Stimulated activated CD4-positive, alpha-beta T cell treated with anti-CD3 and anti-CD28 coated beads, Interleukin-2, amount 100 ng/mL, for 24 hours (primary cell): ENCODE measurements around the gene PCYT2.
"Not testable (repeated sequence)": the region's sequence is repeated elsewhere in the genome, so short reads cannot be mapped to it uniquely, and the experiment has no call there.

Source experiments
- DNase-seq, 2 donors: peaks; one replicate each; pipeline ENCODE4 v3.0.0-alpha.2; 2020

Gene PCYT2

GRCh38 chr17:81911277-81911961 lies at the start of gene PCYT2:
TSS of gene PCYT2 (minus strand) at chr17:81911399. CDS start at chr17:81911355, 44 bp downstream.
- peak; percentile 93 to 95 for DNase-seq

DNA sequence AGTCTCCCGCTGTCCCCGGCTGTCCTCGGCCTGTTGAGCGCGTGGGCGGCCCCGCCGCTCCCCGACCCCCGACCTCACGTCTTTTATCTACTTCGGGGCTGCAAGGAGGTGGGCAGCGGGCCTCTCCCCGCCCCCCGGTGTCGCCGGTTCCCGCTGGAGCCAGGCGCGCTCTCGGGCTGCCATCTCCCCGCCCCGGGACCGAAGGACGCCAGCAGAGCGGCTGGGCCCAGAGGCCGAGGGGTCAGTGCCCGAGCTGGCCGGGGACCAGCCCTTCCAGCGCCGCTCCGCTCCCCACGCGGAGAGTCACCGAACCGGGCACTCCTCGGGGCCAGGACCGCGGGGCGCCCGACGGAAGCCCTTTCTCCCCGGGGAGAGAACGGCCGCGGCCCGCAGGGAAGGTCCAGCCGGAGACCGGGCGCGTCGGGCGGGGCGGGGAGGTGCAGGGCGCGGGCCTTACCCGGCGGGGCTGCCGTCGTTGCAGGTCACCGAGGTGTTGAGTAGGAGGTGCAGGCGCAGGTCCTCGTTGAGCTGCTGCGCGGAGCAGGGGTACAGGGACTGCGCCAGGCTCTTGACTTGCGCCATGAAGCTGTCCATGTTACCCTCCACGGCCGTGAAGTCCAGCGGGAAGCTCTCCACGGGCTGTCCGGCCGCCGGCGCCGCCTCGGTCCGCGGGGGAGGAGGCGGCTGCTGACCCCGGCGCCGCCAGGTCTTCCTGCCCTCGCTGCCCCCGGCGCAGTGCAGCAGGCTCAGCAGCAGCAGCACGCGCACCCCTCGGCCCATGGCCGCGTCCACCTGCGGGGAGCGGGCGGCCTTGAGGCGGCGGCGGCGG lies 49.1 kb upstream of the PCYT2 start:
- DNase-seq: no peak

- DNase-seq: peak; percentile 83 to 84
Measured at GRCh38 chr17:81959362-81960129, 48.3 kb upstream of the PCYT2 start.

- DNase-seq: no peak
Measured at GRCh38 chr17:81958633-81959342, 47.6 kb upstream of the PCYT2 start.

GRCh38 chr17:81957691-81958432 lies 46.7 kb upstream of the PCYT2 start:
- DNase-seq: no peak

GRCh38 chr17:81956607-81957589 lies 45.7 kb upstream of the PCYT2 start:
- DNase-seq: no peak

- DNase-seq: no peak
Measured at GRCh38 chr17:81955756-81956544, 44.8 kb upstream of the PCYT2 start.

- no peak for DNase-seq
Measured at GRCh38 chr17:81955058-81955681, 44.0 kb upstream of the PCYT2 start.

- no peak for DNase-seq
Measured at GRCh38 chr17:81954131-81955057, 43.2 kb upstream of the PCYT2 start.

GRCh38 chr17:81953443-81953842 lies 42.2 kb upstream of the PCYT2 start:
- DNase-seq: not testable (repeated sequence)

DNA sequence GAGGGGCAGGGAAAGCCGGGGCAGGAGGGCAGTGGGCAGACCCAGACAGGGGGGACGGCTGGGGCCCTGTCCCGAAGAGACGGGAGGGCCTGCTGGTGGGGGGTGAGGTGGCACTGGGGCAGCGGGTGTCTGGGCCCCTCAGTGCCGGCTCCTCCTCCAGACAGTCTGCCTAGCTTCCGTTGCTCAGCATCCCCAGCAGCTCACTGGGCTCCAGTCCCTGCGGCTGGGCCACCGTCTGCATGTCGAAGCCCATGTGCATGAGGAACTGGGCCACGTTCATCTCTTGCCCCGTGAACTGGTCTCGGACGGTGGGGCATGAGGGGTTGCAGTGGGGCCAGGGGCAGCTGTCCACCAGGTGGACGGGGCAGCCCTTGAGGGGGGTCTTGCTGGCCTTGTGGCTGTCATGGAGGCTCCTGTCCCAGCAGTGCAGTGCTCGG lies 41.6 kb upstream of the PCYT2 start:
- DNase-seq: no peak

DNA sequence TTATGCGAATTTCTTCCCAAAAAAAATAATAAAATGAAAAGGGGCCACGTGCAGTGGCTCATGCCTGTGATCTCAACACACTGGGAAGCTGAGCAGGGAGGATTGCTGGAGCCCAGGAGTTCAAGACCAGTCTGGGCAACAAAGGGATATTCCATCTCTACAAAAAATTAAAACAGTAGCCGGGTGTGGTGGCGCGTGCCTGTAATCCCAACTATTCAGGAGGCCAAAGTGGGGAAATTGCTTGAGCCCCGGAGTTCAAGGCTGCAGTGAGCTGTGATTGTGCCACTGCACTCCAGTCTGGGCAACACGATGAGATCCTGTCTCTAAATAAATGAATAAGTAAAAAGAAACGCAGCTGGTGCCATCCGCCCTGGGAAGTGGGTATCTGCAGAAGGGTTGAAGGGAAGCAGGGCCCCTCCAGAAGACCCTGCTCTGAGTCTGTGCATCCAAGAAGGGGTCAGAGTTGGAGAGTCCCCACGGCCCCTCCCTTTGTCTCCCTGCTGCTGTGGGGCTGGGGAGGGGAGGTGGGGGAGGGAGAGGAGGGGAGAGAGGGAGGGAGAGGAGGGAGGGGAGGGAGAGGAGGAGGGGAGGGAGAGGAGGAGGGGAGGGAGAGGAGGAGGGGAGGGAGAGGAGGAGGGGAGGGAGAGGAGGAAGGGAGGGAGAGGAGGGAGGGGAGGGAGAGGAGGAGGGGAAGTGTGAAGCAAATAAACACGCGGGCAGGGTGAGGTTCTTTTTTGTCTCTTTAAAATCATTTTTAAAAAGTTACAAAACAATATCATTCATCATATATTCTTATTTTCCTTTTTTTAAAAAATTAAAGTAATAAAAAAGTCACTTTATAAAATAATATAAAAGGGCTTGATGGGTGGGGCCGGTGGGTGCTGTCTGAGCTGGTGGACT lies 40.8 kb upstream of the PCYT2 start:
- no peak for DNase-seq

DNA sequence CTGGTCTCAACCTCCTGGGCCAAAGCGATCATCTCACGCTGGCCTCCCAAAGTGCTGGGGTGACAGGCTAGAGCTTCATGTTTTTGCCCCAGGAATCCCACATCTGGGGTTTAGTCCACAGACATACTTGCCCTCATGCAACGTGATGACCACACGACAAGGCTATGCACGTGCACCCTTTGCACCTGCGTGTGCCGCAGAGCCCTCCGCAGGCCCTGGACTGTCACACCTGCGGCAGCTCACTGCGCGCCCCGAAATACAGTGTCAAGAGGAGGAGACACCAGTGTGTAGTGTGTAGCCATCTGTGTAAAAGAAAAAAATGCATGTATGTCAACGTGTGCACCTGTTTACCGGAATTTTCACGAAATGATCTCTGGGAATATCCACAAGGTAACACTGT lies 39.3 kb upstream of the PCYT2 start:
- no peak for DNase-seq

- no peak for DNase-seq
Measured at GRCh38 chr17:81948635-81949378, 37.6 kb upstream of the PCYT2 start.

- DNase-seq: no peak
Measured at GRCh38 chr17:81947189-81947588, 36.0 kb upstream of the PCYT2 start, which contains the start of gene MYADML2. TSS of gene MYADML2 (minus strand) at chr17:81947233. CDS start at chr17:81941741, 5,492 bp downstream.

- DNase-seq: no peak
Measured at GRCh38 chr17:81944858-81945257, 33.7 kb upstream of the PCYT2 start.
